ENCODE results near the gene SFTPA1. TPM values are rescaled to one million over a fixed set of nuclear protein-coding genes. Genes with fewer than 3 reads are reported as not detected.
"Not testable (repeated sequence)": the region's sequence is repeated elsewhere in the genome, so short reads cannot be mapped to it uniquely, and the experiment has no call there.

Gene SFTPA1
- polyA plus RNA-seq, 1 of the 3 experiments (the other 2 are of a cell fraction), result not detected

DNA sequence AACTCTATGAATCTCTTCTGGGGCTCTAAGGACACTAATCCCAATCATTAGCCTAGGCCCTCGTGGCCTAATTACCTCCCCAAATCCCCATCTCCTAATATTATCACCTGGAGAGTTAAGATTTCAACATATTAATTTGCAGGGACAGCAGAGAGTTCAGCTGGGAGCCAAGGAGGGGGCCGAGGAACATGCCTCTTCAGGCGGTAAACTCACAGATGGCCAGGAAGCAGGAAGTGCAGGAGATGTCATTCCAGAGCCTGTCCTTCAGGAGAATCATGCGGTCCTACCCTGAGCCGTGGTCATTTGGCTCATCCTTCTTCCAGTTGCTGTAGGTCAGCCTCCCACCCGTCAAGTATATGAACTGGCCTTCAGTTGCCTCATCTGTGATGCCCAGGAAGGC, 28.6 kb upstream of the SFTPA1 start:
- H3K27me3 ChIP-seq (ENCODE audit: insufficient read depth), result no peaks in the 10 kb centered on the region; the same call in 1 of the 2 replicates
- no peak overlapping the region for H3K27ac ChIP-seq (ENCODE audit: low read depth in 2 of 2, low read length in 1 of 2)
- CTCF ChIA-PET, result no interaction called here
- H3K36me3 ChIP-seq (replicated peaks in 1 of 2; ENCODE audit: control insufficient read depth in 1 of 2, insufficient read depth in 2 of 2, low read length in 1 of 2), result no peaks in the 10 kb centered on the region
- no peak overlapping the region for H2AFZ ChIP-seq (ENCODE audit: low read depth)
- no peaks in the 10 kb centered on the region for H3K79me2 ChIP-seq (ENCODE audit: insufficient read depth)
- TF ChIP-seq FOSL2 (IDR thresholded peaks at IDR 0.05; ENCODE audit: borderline replicate concordance, low read depth) (no peak), NFIC (IDR thresholded peaks at IDR 0.05; ENCODE audit: borderline replicate concordance) (no peak), RXRA (IDR thresholded peaks at IDR 0.05; ENCODE audit: borderline replicate concordance, low read depth) (no peak), MEF2A (IDR thresholded peaks at IDR 0.05; ENCODE audit: borderline replicate concordance, low read depth) (no peak), TAF1 (IDR thresholded peaks at IDR 0.05; ENCODE audit: borderline replicate concordance, low read depth, low read length) (no peak), EZH2phosphoT487 (IDR thresholded peaks at IDR 0.05; ENCODE audit: borderline replicate concordance, low read depth) (no peak)
- TF ChIP-seq, protein P1, sequence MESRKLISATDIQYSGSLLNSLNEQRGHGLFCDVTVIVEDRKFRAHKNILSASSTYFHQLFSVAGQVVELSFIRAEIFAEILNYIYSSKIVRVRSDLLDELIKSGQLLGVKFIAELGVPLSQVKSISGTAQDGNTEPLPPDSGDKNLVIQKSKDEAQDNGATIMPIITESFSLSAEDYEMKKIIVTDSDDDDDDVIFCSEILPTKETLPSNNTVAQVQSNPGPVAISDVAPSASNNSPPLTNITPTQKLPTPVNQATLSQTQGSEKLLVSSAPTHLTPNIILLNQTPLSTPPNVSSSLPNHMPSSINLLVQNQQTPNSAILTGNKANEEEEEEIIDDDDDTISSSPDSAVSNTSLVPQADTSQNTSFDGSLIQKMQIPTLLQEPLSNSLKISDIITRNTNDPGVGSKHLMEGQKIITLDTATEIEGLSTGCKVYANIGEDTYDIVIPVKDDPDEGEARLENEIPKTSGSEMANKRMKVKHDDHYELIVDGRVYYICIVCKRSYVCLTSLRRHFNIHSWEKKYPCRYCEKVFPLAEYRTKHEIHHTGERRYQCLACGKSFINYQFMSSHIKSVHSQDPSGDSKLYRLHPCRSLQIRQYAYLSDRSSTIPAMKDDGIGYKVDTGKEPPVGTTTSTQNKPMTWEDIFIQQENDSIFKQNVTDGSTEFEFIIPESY (IDR thresholded peaks at IDR 0.05; ENCODE audit: borderline replicate concordance, low read depth), result no peak
- TF ChIP-seq, protein P2, sequence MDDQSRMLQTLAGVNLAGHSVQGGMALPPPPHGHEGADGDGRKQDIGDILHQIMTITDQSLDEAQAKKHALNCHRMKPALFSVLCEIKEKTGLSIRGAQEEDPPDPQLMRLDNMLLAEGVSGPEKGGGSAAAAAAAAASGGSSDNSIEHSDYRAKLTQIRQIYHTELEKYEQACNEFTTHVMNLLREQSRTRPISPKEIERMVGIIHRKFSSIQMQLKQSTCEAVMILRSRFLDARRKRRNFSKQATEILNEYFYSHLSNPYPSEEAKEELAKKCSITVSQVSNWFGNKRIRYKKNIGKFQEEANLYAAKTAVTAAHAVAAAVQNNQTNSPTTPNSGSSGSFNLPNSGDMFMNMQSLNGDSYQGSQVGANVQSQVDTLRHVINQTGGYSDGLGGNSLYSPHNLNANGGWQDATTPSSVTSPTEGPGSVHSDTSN (IDR thresholded peaks at IDR 0.05), result no peak
- TF ChIP-seq, protein P3, sequence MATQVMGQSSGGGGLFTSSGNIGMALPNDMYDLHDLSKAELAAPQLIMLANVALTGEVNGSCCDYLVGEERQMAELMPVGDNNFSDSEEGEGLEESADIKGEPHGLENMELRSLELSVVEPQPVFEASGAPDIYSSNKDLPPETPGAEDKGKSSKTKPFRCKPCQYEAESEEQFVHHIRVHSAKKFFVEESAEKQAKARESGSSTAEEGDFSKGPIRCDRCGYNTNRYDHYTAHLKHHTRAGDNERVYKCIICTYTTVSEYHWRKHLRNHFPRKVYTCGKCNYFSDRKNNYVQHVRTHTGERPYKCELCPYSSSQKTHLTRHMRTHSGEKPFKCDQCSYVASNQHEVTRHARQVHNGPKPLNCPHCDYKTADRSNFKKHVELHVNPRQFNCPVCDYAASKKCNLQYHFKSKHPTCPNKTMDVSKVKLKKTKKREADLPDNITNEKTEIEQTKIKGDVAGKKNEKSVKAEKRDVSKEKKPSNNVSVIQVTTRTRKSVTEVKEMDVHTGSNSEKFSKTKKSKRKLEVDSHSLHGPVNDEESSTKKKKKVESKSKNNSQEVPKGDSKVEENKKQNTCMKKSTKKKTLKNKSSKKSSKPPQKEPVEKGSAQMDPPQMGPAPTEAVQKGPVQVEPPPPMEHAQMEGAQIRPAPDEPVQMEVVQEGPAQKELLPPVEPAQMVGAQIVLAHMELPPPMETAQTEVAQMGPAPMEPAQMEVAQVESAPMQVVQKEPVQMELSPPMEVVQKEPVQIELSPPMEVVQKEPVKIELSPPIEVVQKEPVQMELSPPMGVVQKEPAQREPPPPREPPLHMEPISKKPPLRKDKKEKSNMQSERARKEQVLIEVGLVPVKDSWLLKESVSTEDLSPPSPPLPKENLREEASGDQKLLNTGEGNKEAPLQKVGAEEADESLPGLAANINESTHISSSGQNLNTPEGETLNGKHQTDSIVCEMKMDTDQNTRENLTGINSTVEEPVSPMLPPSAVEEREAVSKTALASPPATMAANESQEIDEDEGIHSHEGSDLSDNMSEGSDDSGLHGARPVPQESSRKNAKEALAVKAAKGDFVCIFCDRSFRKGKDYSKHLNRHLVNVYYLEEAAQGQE (IDR thresholded peaks at IDR 0.05; ENCODE audit: low read depth, low read length), result no peak
- TF ChIP-seq, protein P4, sequence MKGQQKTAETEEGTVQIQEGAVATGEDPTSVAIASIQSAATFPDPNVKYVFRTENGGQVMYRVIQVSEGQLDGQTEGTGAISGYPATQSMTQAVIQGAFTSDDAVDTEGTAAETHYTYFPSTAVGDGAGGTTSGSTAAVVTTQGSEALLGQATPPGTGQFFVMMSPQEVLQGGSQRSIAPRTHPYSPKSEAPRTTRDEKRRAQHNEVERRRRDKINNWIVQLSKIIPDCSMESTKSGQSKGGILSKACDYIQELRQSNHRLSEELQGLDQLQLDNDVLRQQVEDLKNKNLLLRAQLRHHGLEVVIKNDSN (IDR thresholded peaks at IDR 0.05; ENCODE audit: borderline replicate concordance, low read depth), result no peak
- TF ChIP-seq, protein P5, sequence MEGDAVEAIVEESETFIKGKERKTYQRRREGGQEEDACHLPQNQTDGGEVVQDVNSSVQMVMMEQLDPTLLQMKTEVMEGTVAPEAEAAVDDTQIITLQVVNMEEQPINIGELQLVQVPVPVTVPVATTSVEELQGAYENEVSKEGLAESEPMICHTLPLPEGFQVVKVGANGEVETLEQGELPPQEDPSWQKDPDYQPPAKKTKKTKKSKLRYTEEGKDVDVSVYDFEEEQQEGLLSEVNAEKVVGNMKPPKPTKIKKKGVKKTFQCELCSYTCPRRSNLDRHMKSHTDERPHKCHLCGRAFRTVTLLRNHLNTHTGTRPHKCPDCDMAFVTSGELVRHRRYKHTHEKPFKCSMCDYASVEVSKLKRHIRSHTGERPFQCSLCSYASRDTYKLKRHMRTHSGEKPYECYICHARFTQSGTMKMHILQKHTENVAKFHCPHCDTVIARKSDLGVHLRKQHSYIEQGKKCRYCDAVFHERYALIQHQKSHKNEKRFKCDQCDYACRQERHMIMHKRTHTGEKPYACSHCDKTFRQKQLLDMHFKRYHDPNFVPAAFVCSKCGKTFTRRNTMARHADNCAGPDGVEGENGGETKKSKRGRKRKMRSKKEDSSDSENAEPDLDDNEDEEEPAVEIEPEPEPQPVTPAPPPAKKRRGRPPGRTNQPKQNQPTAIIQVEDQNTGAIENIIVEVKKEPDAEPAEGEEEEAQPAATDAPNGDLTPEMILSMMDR (IDR thresholded peaks at IDR 0.05), result no peak
- no peak for DNase-seq
- H4K20me1 ChIP-seq (ENCODE audit: insufficient read depth), result no peaks in the 10 kb centered on the region
- no peaks in the 10 kb centered on the region for H3K9me3 ChIP-seq
- no peak overlapping the region for H3K4me2 ChIP-seq
- 44% methylated on average over 5 of the region's 6 CpGs for WGBS (ENCODE audit: low lambda C conversion rate)
- H3K9me2 ChIP-seq, result no peaks in the 10 kb centered on the region
- no peaks in the 10 kb centered on the region for H3K4me1 ChIP-seq (ENCODE audit: control insufficient read depth in 1 of 2, insufficient read depth in 2 of 2, low read depth in 1 of 2, low read length in 1 of 2)
- no peaks in the 10 kb centered on the region for H3F3A ChIP-seq (replicated peaks; ENCODE audit: insufficient read depth)
- POLR2A ChIA-PET, result no interaction called here
- no peak overlapping the region for H3K4me3 ChIP-seq (ENCODE audit: low read depth in 2 of 2, low read length in 1 of 2)
- H3K9ac ChIP-seq, result no peak overlapping the region

DNA sequence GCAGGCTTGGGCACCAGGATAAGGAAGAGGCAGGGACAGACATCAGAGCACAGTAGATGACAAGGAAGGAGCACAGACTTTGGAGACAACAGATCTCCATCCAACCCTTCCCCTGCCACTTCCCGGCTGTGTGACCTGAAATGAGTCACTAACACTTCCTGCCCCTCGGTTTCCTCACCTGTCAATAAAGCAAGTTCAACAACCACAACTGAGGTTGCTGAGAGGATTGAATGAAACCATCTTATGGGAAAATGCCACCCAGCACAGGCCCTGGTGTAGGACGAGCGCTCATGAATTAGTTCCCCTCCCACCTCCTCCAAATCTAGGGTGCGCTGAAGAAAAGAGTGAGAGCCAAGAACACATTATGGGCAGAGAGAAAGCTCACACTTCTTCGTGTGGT, 27.8 kb upstream of the SFTPA1 start:
- H3K4me3 ChIP-seq (ENCODE audit: low read depth in 2 of 2, low read length in 1 of 2); H2AFZ ChIP-seq (ENCODE audit: low read depth); H3K4me2 ChIP-seq; H3F3A ChIP-seq (replicated peaks; ENCODE audit: insufficient read depth); H3K79me2 ChIP-seq (ENCODE audit: insufficient read depth); H3K27ac ChIP-seq (ENCODE audit: low read depth in 2 of 2, low read length in 1 of 2); H3K4me1 ChIP-seq (ENCODE audit: control insufficient read depth in 1 of 2, insufficient read depth in 2 of 2, low read depth in 1 of 2, low read length in 1 of 2); H3K9me3 ChIP-seq; H4K20me1 ChIP-seq (ENCODE audit: insufficient read depth); H3K9ac ChIP-seq; CTCF ChIA-PET; H3K9me2 ChIP-seq; POLR2A ChIA-PET; H3K27me3 ChIP-seq (ENCODE audit: insufficient read depth); H3K36me3 ChIP-seq (replicated peaks in 1 of 2; ENCODE audit: control insufficient read depth in 1 of 2, insufficient read depth in 2 of 2, low read length in 1 of 2); DNase-seq: not testable (repeated sequence)
- 46% methylated on average over 6 of the region's 6 CpGs for WGBS (ENCODE audit: low lambda C conversion rate)

Data from SK-N-SH (cell line).